Uterus (tissue), 4 donors: ENCODE measurements around the gene PTPN14. TPM values are rescaled to one million over a fixed set of nuclear protein-coding genes. Genes with fewer than 3 reads are reported as not detected.

Source experiments
- DNase-seq, 2 donors: peaks; one replicate each; pipeline ENCODE4 v3.0.0-alpha.2; 2019 to 2020
- H3K27ac ChIP-seq, 2 donors: fragments of 200-600 bp; sonication (generic); 1 replicate in 1 of 2; 2 replicates in 1 of 2; pipeline ENCODE4 v1.5.1; 2016 to 2018
- H3K27me3 ChIP-seq, 2 donors: fragments of 200-600 bp; sonication (generic); one replicate each; pipeline ENCODE4 v1.5.1; 2018 to 2019; ENCODE audit warnings: control low read depth in 1 of 2
- H3K36me3 ChIP-seq, 2 donors: fragments of 200-600 bp; sonication (generic); one replicate each; pipeline ENCODE4 v1.5.1; 2019; ENCODE audit warnings: control low read depth in 1 of 2
- H3K4me1 ChIP-seq, 2 donors: fragments of 200-600 bp; sonication (generic); one replicate each; pipeline ENCODE4 v1.5.1; 2018 to 2019; ENCODE audit warnings: control low read depth in 1 of 2
- H3K4me3 ChIP-seq, 2 donors: fragments of 200-600 bp; sonication (generic); 1 replicate in 1 of 2; 2 replicates in 1 of 2; pipeline ENCODE4 v1.5.1; 2018 to 2019; ENCODE audit warnings: mild to moderate bottlenecking in 1 of 2
- H3K9me3 ChIP-seq, 2 donors: fragments of 200-600 bp; sonication (generic); one replicate each; pipeline ENCODE4 v1.5.1; 2019; ENCODE audit warnings: control low read depth in 1 of 2
- CTCF ChIP-seq, 4 experiments: fragments of 200-600 bp in 2 of 4; fragments of 450-650 bp in 2 of 4; sonication (generic) in 2 of 4; IDR thresholded peaks; one replicate each; pipeline ENCODE4 v1.5.1; 2016 to 2019; ENCODE audit warnings: antibody characterized with exemption in 4 of 4, mild to moderate bottlenecking in 2 of 4, moderate library complexity in 1 of 4
- POLR2A ChIP-seq, 2 donors: fragments of 450-650 bp; IDR thresholded peaks; one replicate each; pipeline ENCODE4 v1.6.1; 2016; ENCODE audit warnings: antibody characterized with exemption in 2 of 2, mild to moderate bottlenecking in 1 of 2, moderate library complexity in 1 of 2
- intact Hi-C: fragments of 100-400 bp; cut with DNase I; formaldehyde crosslinking; loops from one replicate; pipeline ENCODE4 v1.15.1; 2023; ENCODE audit warnings: low total_unique reads
- total RNA-seq, 4 donors: library from RNA; depleted of rRNA in 3 of 4; stranded (reverse); fragments of >200 nt in 3 of 4; gene quantifications; one replicate each; pipeline versions ENCODE4 v1.1.0 to v1.2.4, GENCODE V29; 2014 to 2023
- donor health status: DM: yes; HTN: yes; CAD: no.

The PTPN14 gene
- total RNA-seq, 4 donors from 2014 or later, result 13.2 to 78.0 (median 30.9) TPM

GRCh38 chr1:214476229-214476985 is 75.0 kb downstream of the PTPN14 start:
- Histone ChIP-seq H3K4me3 (no peak overlapping the region), H3K9me3 (no peaks in the 10 kb centered on the region), H3K27ac (no peak overlapping the region), H3K4me1 (no peaks in the 10 kb centered on the region), H3K36me3 (no peaks in the 10 kb centered on the region), H3K27me3 (no peaks in the 10 kb centered on the region)
- no peak for DNase-seq
- TF ChIP-seq POLR2A (IDR thresholded peaks at IDR 0.05) (no peak), CTCF (IDR thresholded peaks at IDR 0.05) (no peak)
- intact Hi-C loops, result no loop called here

GRCh38 chr1:214475746-214476145 is 75.7 kb downstream of the PTPN14 start:
- H3K36me3 ChIP-seq, result no peaks in the 10 kb centered on the region
- no peaks in the 10 kb centered on the region for H3K9me3 ChIP-seq
- no peaks in the 10 kb centered on the region for H3K4me1 ChIP-seq
- H3K27ac ChIP-seq, result no peak overlapping the region
- H3K4me3 ChIP-seq, result no peak overlapping the region
- DNase-seq, result no peak
- no peaks in the 10 kb centered on the region for H3K27me3 ChIP-seq
- no peak for TF ChIP-seq CTCF (IDR thresholded peaks at IDR 0.05)
- no peak for TF ChIP-seq POLR2A (IDR thresholded peaks at IDR 0.05)
- intact Hi-C loops, result no loop called here

- Histone ChIP-seq H3K9me3 (no peaks in the 10 kb centered on the region), H3K27me3 (no peaks in the 10 kb centered on the region), H3K4me1 (no peaks in the 10 kb centered on the region), H3K27ac (no peak overlapping the region), H3K4me3 (no peak overlapping the region), H3K36me3 (no peaks in the 10 kb centered on the region)
- DNase-seq, result no peak
- TF ChIP-seq POLR2A (IDR thresholded peaks at IDR 0.05), result no peak
- TF ChIP-seq CTCF (IDR thresholded peaks at IDR 0.05), result no peak
- intact Hi-C loops, result no loop called here
Measured at GRCh38 chr1:214475331-214475730, 76.1 kb downstream of the PTPN14 start.

- intact Hi-C loops, result no loop called here
- H3K27me3 ChIP-seq, result no peaks in the 10 kb centered on the region
- H3K9me3 ChIP-seq, result no peaks in the 10 kb centered on the region
- H3K36me3 ChIP-seq, result no peaks in the 10 kb centered on the region
- H3K4me3 ChIP-seq, result no peak overlapping the region
- H3K27ac ChIP-seq, result no peak overlapping the region
- TF ChIP-seq POLR2A (IDR thresholded peaks at IDR 0.05), result no peak
- DNase-seq, result no peak
- no peaks in the 10 kb centered on the region for H3K4me1 ChIP-seq
Measured at GRCh38 chr1:214474467-214474866, 76.9 kb downstream of the PTPN14 start.

GRCh38 chr1:214473862-214474261 is 77.5 kb downstream of the PTPN14 start:
- H3K27ac ChIP-seq, result no peak overlapping the region
- DNase-seq, result no peak
- no peaks in the 10 kb centered on the region for H3K9me3 ChIP-seq
- intact Hi-C loops, result no loop called here
- no peaks in the 10 kb centered on the region for H3K4me1 ChIP-seq
- H3K4me3 ChIP-seq, result no peak overlapping the region
- no peaks in the 10 kb centered on the region for H3K27me3 ChIP-seq
- H3K36me3 ChIP-seq, result no peaks in the 10 kb centered on the region
- TF ChIP-seq POLR2A (IDR thresholded peaks at IDR 0.05), result no peak
- TF ChIP-seq CTCF (IDR thresholded peaks at IDR 0.05), result no peak
